GM18519 (cell line): ENCODE results near the gene TMTC4.
"Not testable (repeated sequence)": the region's sequence is repeated elsewhere in the genome, so short reads cannot be mapped to it uniquely, and the experiment has no call there.

Experiments
- ATAC-seq: cut with Tn5 transposase; IDR thresholded peaks from one replicate; pipeline ENCODE4 v1.9.1; 2021; ENCODE audit warnings: mild to moderate bottlenecking, moderate library complexity; ENCODE audit not compliant: unreplicated experiment, low FRiP score

Gene TMTC4

GRCh38 chr13:100674572-100674871, at the start of gene TMTC4:
Gene TMTC4, minus strand, starts transcription at chr13:100674795. Its CDS starts 4,433 bp downstream, at chr13:100670362.
- peak; percentile 39 for ATAC-seq

- ATAC-seq: no peak
Observed at GRCh38 chr13:100722517-100722916, 47.9 kb upstream of the TMTC4 start.

GRCh38 chr13:100721885-100722512, 47.4 kb upstream of the TMTC4 start:
- ATAC-seq: peak; percentile 80

GRCh38 chr13:100715604-100716003, 41.0 kb upstream of the TMTC4 start:
- ATAC-seq: no peak

GRCh38 chr13:100714478-100714877, 39.9 kb upstream of the TMTC4 start:
- no peak for ATAC-seq

GRCh38 chr13:100710176-100710575, 35.6 kb upstream of the TMTC4 start:
- ATAC-seq: no peak

GRCh38 chr13:100707818-100708740, 33.5 kb upstream of the TMTC4 start:
- ATAC-seq: no peak

- ATAC-seq: not testable (repeated sequence)
Observed at GRCh38 chr13:100698331-100698730, 23.7 kb upstream of the TMTC4 start.

- no peak for ATAC-seq
Observed at GRCh38 chr13:100695509-100695773, 20.8 kb upstream of the TMTC4 start.

- no peak for ATAC-seq
Observed at GRCh38 chr13:100694722-100695508, 20.3 kb upstream of the TMTC4 start.

- no peak for ATAC-seq
Observed at GRCh38 chr13:100689191-100689590, 14.6 kb upstream of the TMTC4 start.

- ATAC-seq: no peak
Observed at GRCh38 chr13:100680131-100680530, 5.5 kb upstream of the TMTC4 start.

- not testable (repeated sequence) for ATAC-seq
Observed at GRCh38 chr13:100677128-100677527, 2.5 kb upstream of the TMTC4 start.

GRCh38 chr13:100675661-100676129, 1.1 kb upstream of the TMTC4 start:
- no peak for ATAC-seq

GRCh38 chr13:100674872-100675660, 471 bp upstream of the TMTC4 start:
- ATAC-seq: peak; percentile 95

GRCh38 chr13:100673713-100674571, 653 bp downstream of the TMTC4 start:
- peak; percentile 24 for ATAC-seq

- ATAC-seq: no peak
Observed at GRCh38 chr13:100673376-100673712, 1.3 kb downstream of the TMTC4 start.

- no peak for ATAC-seq
Observed at GRCh38 chr13:100671389-100672182, 3.0 kb downstream of the TMTC4 start.

GRCh38 chr13:100668408-100668807, 6.2 kb downstream of the TMTC4 start:
- ATAC-seq: no peak
